Liver (tissue), 3 donors: ENCODE measurements around the gene BIRC5.

ENCODE experiments used
- GABPA ChIP-seq, 2 donors: IDR thresholded peaks in 1 of 2; conservative IDR thresholded peaks in 1 of 2; 2 replicates each; pipeline ENCODE4 v1.6.1; 2016; ENCODE audit warnings: antibody characterized with exemption in 2 of 2, mild to moderate bottlenecking in 1 of 2, moderate library complexity in 1 of 2
- JUND ChIP-seq, 2 donors: IDR thresholded peaks; 2 replicates each; pipeline ENCODE4 v1.6.1; 2016; ENCODE audit warnings: antibody characterized with exemption in 2 of 2
- RAD21 ChIP-seq, 2 donors: IDR thresholded peaks; 2 replicates each; pipeline ENCODE4 v1.6.1; 2016; ENCODE audit warnings: antibody characterized with exemption in 2 of 2, mild to moderate bottlenecking in 2 of 2
- RXRA ChIP-seq, 2 donors: IDR thresholded peaks; 2 replicates each; pipeline ENCODE4 v1.6.1; 2017 to 2018; ENCODE audit warnings: antibody characterized with exemption in 2 of 2, mild to moderate bottlenecking in 1 of 2
- TAF1 ChIP-seq: conservative IDR thresholded peaks from 2 replicates; pipeline ENCODE4 v1.6.1; 2016; ENCODE audit warnings: antibody characterized with exemption, mild to moderate bottlenecking
- YY1 ChIP-seq: IDR thresholded peaks from 2 replicates; pipeline ENCODE4 v1.6.1; 2016; ENCODE audit warnings: antibody characterized with exemption, mild to moderate bottlenecking
- TF ChIP-seq, protein P1 (sequence below): fragments of 150-350 bp; IDR thresholded peaks from 2 replicates; pipeline ENCODE4 v1.5.1; 2017; ENCODE audit warnings: improper control_type of control experiment, low read depth, low read length; ENCODE audit not compliant: missing input control
- TF ChIP-seq, protein P2 (sequence below): IDR thresholded peaks from 2 replicates; pipeline ENCODE4 v1.6.1; 2016; ENCODE audit warnings: antibody characterized with exemption
- TF ChIP-seq, protein P3 (sequence below): IDR thresholded peaks from 2 replicates; pipeline ENCODE4 v1.6.1; 2016; ENCODE audit warnings: antibody characterized with exemption, mild to moderate bottlenecking
- donor health status: healthy.
- donor health status: healthy.

DNA sequence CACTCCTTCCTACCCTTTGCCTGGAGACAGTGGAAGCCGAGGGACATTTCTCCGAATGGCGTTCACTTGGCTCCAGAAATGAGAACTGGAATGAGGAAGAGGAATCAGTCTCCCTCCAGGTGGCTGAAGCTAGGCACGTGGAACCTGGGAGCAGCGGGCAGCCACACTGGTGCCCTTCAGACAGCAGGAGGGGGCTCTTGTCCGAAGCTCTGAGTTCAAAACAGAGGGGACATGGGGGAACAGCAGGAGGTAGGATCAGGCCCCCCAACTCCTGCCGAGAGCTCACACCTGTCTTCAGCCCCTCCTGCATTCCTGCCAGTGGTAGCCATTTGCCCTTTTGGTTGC lies 58.8 kb downstream of the BIRC5 start:
- TF ChIP-seq, protein P1, sequence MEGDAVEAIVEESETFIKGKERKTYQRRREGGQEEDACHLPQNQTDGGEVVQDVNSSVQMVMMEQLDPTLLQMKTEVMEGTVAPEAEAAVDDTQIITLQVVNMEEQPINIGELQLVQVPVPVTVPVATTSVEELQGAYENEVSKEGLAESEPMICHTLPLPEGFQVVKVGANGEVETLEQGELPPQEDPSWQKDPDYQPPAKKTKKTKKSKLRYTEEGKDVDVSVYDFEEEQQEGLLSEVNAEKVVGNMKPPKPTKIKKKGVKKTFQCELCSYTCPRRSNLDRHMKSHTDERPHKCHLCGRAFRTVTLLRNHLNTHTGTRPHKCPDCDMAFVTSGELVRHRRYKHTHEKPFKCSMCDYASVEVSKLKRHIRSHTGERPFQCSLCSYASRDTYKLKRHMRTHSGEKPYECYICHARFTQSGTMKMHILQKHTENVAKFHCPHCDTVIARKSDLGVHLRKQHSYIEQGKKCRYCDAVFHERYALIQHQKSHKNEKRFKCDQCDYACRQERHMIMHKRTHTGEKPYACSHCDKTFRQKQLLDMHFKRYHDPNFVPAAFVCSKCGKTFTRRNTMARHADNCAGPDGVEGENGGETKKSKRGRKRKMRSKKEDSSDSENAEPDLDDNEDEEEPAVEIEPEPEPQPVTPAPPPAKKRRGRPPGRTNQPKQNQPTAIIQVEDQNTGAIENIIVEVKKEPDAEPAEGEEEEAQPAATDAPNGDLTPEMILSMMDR: no peak
- no peak for TF ChIP-seq RAD21 (IDR thresholded peaks at IDR 0.05)
- TF ChIP-seq GABPA (IDR thresholded peaks at IDR 0.05 in 1 of 2, conservative IDR thresholded peaks at IDR 0.05 in 1 of 2): no peak
- TF ChIP-seq JUND (IDR thresholded peaks at IDR 0.05): no peak
- TF ChIP-seq, protein P2, sequence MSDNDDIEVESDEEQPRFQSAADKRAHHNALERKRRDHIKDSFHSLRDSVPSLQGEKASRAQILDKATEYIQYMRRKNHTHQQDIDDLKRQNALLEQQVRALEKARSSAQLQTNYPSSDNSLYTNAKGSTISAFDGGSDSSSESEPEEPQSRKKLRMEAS: no peak
- no peak for TF ChIP-seq TAF1
- no peak for TF ChIP-seq YY1
- no peak for TF ChIP-seq RXRA (IDR thresholded peaks at IDR 0.05)
- TF ChIP-seq, protein P3, sequence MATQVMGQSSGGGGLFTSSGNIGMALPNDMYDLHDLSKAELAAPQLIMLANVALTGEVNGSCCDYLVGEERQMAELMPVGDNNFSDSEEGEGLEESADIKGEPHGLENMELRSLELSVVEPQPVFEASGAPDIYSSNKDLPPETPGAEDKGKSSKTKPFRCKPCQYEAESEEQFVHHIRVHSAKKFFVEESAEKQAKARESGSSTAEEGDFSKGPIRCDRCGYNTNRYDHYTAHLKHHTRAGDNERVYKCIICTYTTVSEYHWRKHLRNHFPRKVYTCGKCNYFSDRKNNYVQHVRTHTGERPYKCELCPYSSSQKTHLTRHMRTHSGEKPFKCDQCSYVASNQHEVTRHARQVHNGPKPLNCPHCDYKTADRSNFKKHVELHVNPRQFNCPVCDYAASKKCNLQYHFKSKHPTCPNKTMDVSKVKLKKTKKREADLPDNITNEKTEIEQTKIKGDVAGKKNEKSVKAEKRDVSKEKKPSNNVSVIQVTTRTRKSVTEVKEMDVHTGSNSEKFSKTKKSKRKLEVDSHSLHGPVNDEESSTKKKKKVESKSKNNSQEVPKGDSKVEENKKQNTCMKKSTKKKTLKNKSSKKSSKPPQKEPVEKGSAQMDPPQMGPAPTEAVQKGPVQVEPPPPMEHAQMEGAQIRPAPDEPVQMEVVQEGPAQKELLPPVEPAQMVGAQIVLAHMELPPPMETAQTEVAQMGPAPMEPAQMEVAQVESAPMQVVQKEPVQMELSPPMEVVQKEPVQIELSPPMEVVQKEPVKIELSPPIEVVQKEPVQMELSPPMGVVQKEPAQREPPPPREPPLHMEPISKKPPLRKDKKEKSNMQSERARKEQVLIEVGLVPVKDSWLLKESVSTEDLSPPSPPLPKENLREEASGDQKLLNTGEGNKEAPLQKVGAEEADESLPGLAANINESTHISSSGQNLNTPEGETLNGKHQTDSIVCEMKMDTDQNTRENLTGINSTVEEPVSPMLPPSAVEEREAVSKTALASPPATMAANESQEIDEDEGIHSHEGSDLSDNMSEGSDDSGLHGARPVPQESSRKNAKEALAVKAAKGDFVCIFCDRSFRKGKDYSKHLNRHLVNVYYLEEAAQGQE: no peak
